ENCODE data around the gene ERMARD.

ERMARD gene
- 46.8 to 53.2 reads per million in 2 donors for total RNA-seq

- peak; percentile 92 for DNase-seq
These were observed at the start of gene ERMARD, which contains the start of gene DYNLT2 for GRCh38 chr6:169751242-169752073. ERMARD (plus strand) TSS chr6:169751622; CDS start chr6:169751658, 36 bp downstream. DYNLT2 (minus strand) TSS chr6:169751572; CDS start chr6:169751458, 114 bp downstream.

- peak; percentile 95 for DNase-seq
These were observed 49.2 kb upstream of the ERMARD start, which contains the start of the genes C6orf120 and WDR27 for GRCh38 chr6:169701954-169702839. C6orf120 (plus strand) TSS chr6:169702126; CDS start chr6:169702460, 334 bp downstream. WDR27 (minus strand) TSS chr6:169702029; CDS start chr6:169689005, 13,024 bp downstream.

- no peak for DNase-seq
These were observed 48.6 kb upstream of the ERMARD start for GRCh38 chr6:169702840-169703246.

- DNase-seq, result no peak
These were observed 43.6 kb upstream of the ERMARD start for GRCh38 chr6:169707772-169708171.

- no peak for DNase-seq
These were observed 42.1 kb upstream of the ERMARD start for GRCh38 chr6:169709293-169709692.

GRCh38 chr6:169710009-169710408 is 41.4 kb upstream of the ERMARD start:
- no peak for DNase-seq

GRCh38 chr6:169714178-169714577 is 37.2 kb upstream of the ERMARD start:
- no peak for DNase-seq

GRCh38 chr6:169714595-169714994 is 36.8 kb upstream of the ERMARD start:
- DNase-seq, result no peak

GRCh38 chr6:169719117-169719516 is 32.3 kb upstream of the ERMARD start:
- DNase-seq, result no peak

- DNase-seq, result no peak
These were observed 31.1 kb upstream of the ERMARD start for GRCh38 chr6:169720207-169720855.

- DNase-seq, result peak; percentile 16
These were observed 28.8 kb upstream of the ERMARD start for GRCh38 chr6:169722362-169723199.

- peak; percentile 60 for DNase-seq
These were observed 28.1 kb upstream of the ERMARD start for GRCh38 chr6:169723200-169723909.

- peak; percentile 48 for DNase-seq
These were observed 27.4 kb upstream of the ERMARD start for GRCh38 chr6:169723991-169724493.

- DNase-seq, result peak; percentile 63
These were observed 26.8 kb upstream of the ERMARD start, which contains the start of gene PHF10 for GRCh38 chr6:169724494-169725124. PHF10 (minus strand) TSS chr6:169724500; CDS start chr6:169723931, 569 bp downstream.

GRCh38 chr6:169725125-169726048 is 26.0 kb upstream of the ERMARD start:
- DNase-seq, result no peak

- no peak for DNase-seq
These were observed 25.4 kb upstream of the ERMARD start for GRCh38 chr6:169726049-169726400.

- no peak for DNase-seq
These were observed 24.5 kb upstream of the ERMARD start for GRCh38 chr6:169726963-169727362.

GRCh38 chr6:169729961-169730360 is 21.5 kb upstream of the ERMARD start:
- DNase-seq, result no peak
